DLD1 (cell line): ENCODE data around the gene MOB4.
"Not testable (repeated sequence)": the region's sequence is repeated elsewhere in the genome, so short reads cannot be mapped to it uniquely, and the experiment has no call there.

Experiments used
- in situ Hi-C: cut with HindIII; loops from 2 replicates; pipeline ENCODE4 v1.10.0; 2017; ENCODE audit warnings: low sequenced_read_pairs

Gene MOB4

DNA sequence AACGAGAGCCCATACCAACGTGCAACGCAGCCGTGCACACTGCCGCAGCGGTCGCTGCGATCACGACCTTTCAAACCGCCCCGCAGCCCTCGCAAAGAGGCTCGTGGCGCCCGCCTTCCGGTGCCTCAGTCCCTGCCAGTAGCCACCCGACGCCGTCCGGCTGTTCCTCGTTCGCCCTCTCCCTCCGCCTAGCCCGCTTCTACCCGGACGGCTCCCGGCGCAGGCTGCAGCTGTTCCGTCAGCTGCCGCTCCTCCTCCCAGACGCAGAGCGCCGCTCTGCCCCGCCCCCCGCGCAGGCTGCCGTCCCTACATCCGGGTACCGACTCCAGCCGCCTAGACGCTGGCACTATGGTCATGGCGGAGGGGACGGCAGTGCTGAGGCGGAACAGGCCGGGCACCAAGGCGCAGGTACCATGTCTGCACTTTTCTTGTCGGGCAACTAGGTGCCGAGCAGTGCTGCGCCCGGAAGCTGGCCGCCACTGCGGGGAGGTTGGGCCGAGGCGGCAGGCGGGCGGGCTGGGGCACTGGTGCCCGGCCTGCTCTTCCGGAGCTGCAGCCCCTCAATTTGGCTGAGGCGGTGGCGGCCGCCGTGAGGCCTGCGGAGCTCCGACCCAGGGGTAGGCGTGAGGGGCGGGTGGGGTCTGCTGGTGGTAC lies at the start of gene MOB4:
TSS of gene MOB4 (plus strand) at position 328 of the 654 bp plus-strand sequence. CDS start at position 349, 21 bp downstream.
- in situ Hi-C loops: no loop called here

- in situ Hi-C loops: no loop called here
These were observed 43.7 kb upstream of the MOB4 start for GRCh38 chr2:197472166-197472565.

DNA sequence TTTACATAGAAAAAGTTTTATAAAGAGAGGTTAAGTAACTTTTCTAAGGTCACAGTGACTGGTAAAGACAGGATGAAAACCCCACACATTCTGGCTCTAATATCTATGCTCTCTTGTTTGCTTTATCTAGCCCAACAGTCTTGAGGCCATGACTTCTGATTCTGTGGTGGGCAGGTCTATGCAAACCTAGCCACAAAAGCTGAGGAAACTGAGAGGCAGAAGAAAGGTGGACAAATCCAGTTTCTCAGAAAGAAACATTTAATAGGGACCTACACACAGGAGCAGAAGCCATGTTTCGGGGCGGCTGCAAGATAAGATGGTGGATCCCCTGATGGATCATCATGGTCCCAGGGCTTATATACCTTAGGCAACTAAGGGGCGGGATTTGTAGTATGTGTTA lies 38.1 kb upstream of the MOB4 start:
- in situ Hi-C loops: no loop called here

GRCh38 chr2:197480165-197481036 lies 35.5 kb upstream of the MOB4 start:
- in situ Hi-C loops: no loop called here

- in situ Hi-C loops: not testable (repeated sequence)
These were observed 31.6 kb upstream of the MOB4 start for GRCh38 chr2:197484248-197484647.

GRCh38 chr2:197486175-197486574 lies 29.7 kb upstream of the MOB4 start:
- in situ Hi-C loops: no loop called here

- in situ Hi-C loops: no loop called here
These were observed 28.5 kb upstream of the MOB4 start for GRCh38 chr2:197487385-197487784.

- in situ Hi-C loops: no loop called here
These were observed 20.3 kb upstream of the MOB4 start for GRCh38 chr2:197495433-197496134.

DNA sequence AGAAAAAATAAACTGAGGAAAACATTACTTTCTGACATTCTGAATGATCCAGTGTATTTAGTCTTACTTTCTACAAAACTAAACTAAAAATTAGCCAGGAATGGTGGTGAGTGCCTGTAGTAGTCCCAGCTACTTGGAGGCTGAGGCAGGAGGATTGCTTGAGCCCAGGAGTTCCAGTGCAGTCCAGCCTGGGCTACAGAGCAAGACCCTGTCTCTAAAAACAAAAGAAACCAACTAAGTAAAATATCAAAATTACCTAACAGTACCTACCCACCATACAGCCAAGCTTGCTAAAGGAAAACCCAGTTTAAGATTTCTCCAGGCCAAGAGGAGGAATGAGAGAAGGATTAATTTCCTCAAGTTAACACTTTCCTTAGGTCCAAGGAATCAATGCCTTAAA lies 19.2 kb upstream of the MOB4 start:
- in situ Hi-C loops: no loop called here

- in situ Hi-C loops: no loop called here
These were observed 18.5 kb upstream of the MOB4 start for GRCh38 chr2:197497326-197497725.

- in situ Hi-C loops: no loop called here
These were observed 17.5 kb upstream of the MOB4 start for GRCh38 chr2:197498235-197498936.

DNA sequence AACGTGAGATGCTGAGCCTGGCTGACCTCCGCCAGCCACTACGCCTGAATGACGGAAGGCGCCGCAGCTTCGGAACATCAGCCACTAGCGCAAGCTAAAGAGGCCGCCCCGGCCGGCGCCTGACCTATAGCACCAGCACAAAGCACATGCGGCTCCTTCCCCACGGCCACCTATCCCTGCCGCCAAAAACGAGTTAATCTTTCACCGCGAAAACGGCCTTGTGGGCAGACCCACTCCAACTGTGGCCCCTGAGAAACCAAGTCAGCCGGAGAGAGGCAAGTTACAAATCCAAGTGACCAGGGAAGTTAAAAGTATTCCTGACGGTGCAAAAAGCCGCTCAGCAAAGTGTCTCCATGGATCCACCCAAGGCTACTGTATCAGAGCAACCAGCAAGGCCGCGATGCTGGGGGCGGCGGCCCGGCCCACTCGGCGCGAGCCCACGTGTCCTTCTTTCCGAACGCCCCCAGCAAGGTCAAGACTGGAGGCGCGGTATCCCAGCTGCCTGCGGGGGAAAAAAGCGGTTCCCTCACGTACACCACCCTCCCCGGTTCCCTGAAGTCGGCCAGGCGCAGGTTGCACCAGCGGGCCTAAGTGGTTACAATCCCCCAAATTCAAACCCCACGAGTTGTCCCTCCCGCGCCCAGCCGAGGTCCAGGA lies 16.8 kb upstream of the MOB4 start:
- in situ Hi-C loops: no loop called here

GRCh38 chr2:197499594-197500502 lies 16.0 kb upstream of the MOB4 start, which contains the start of the genes HSPD1 and HSPE1:
TSS of gene HSPD1 (minus strand) at chr2:197499840. CDS start at chr2:197498848, 992 bp downstream.
TSS of gene HSPE1 (plus strand) at chr2:197500379. CDS start at chr2:197500437, 58 bp downstream.
- in situ Hi-C loops: no loop called here

DNA sequence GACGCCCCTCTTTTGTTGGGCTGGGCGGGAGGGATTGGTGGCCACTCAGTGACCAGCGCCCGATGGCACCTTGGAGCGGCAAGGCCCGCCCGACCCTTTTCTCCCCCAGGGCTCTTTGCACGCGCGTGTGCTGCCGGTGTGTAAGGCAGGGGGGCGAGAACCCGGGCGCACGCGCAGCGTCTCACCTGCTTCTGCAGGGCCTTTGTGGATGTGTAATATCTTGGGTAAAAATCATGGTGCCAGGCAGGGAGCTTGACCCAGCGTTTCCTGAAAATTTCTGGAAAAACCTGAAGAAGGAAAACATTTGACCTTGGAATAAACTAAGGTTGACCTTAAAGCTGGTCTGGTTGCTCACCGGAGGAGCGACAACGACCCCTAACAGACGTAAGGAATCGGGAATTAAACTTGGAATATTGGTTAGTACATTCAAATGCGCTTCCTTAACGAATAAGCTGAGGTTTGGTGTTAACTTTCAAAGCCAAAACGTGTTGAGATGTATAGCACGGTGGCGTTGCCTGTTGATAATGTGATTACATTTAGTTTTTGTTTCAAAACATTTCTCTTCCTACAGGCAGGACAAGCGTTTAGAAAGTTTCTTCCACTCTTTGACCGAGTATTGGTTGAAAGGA lies 15.2 kb upstream of the MOB4 start:
- in situ Hi-C loops: no loop called here

GRCh38 chr2:197502201-197502600 lies 13.7 kb upstream of the MOB4 start:
- in situ Hi-C loops: no loop called here

DNA sequence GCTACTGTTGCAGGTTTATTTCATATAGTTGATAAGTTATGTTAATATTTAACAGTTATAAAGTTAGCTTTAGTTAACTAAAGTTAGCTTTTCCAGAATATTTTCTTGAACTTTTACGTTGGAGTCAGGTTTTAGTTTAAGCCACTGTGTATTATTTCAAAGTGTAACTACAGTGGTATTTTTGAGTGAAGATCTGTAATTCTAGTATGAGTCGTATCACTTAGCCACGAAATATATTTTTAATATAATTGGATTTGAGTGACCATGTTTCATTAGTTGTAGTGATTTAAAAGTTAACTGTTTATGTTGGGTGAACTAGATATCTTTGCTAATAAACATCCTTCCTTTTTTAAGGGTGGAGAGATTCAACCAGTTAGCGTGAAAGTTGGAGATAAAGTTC lies 13.2 kb upstream of the MOB4 start:
- in situ Hi-C loops: no loop called here

- in situ Hi-C loops: no loop called here
These were observed 11.9 kb upstream of the MOB4 start for GRCh38 chr2:197504000-197504399.

DNA sequence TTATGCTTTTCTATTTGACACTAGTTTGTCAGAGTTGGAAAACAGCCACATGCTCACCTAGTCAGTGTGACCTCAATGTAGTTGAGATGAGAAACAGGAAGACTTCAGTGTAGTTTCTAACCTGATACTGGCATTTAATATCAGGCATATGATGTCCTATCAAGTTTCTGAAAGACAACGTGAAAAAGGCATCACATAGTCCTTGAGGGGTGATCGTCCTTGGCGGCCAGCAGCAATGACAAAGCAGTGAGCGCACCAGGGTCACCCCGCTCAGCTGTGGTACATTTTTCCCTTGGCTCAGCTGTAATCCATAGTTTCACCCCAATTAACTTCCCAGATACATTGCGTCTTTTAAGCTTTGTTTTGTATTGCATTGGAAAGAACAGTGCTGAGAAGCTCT lies 11.4 kb upstream of the MOB4 start:
- in situ Hi-C loops: no loop called here

GRCh38 chr2:197506658-197507057 lies 9.2 kb upstream of the MOB4 start:
- in situ Hi-C loops: no loop called here
